Brain microvascular endothelial cell (primary cell): ENCODE data around the gene C1orf52.

ENCODE experiments used
- DNase-seq: peaks from one replicate; pipeline ENCODE4 v3.0.0-alpha.2; 2020
- H3K27ac ChIP-seq: fragments of 250-450 bp; sonication (Bioruptor Pico); 2 replicates; pipeline ENCODE4 v1.5.1; 2020; ENCODE audit warnings: mild to moderate bottlenecking, moderate library complexity
- H3K27me3 ChIP-seq: fragments of 250-450 bp; sonication (Bioruptor Pico); replicated peaks from 2 replicates; pipeline ENCODE4 v1.5.1; 2020; ENCODE audit warnings: mild to moderate bottlenecking
- H3K36me3 ChIP-seq: fragments of 250-450 bp; sonication (Bioruptor Pico); replicated peaks from 2 replicates; pipeline ENCODE4 v1.5.1; 2020; ENCODE audit warnings: mild to moderate bottlenecking
- H3K4me3 ChIP-seq: 2 replicates; pipeline ENCODE4 v1.5.1; 2011; ENCODE audit warnings: low read depth, mild to moderate bottlenecking, control low read depth, low read length, moderate library complexity
- in situ Hi-C: cut with HindIII; loops from 2 replicates; pipeline ENCODE4 v1.10.0; 2017; ENCODE audit warnings: low sequenced_read_pairs, low pct_ligation_motif_present
- TF ChIP-seq, protein P1 (sequence below): IDR thresholded peaks from 2 replicates; pipeline ENCODE4 v1.5.1; 2011; ENCODE audit warnings: low read depth, mild to moderate bottlenecking, moderate library complexity, low read length, control low read depth, inconsistent platforms; ENCODE audit errors: missing control alignments

The C1orf52 gene

DNA sequence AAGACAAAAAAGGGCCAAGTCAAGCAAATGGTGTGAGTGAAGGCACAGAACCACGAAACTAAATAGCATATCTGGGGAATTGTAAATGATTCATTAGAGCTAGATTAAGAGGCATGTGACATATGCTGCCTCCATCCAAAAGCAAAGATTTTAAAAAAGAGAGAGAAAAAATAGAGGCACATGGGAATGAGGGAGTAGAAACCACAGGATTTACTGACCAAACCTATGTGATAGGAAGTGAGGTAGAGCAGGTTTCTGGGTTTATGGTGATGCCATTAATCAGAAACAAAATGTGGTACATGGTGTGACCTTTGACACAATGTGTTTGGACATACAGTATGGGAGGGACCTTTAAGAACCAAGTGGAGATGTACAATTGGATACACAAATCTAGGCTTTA lies 13.6 kb downstream of the C1orf52 start:
- in situ Hi-C loops, result no loop called here
- no peak for DNase-seq
- TF ChIP-seq, protein P1, sequence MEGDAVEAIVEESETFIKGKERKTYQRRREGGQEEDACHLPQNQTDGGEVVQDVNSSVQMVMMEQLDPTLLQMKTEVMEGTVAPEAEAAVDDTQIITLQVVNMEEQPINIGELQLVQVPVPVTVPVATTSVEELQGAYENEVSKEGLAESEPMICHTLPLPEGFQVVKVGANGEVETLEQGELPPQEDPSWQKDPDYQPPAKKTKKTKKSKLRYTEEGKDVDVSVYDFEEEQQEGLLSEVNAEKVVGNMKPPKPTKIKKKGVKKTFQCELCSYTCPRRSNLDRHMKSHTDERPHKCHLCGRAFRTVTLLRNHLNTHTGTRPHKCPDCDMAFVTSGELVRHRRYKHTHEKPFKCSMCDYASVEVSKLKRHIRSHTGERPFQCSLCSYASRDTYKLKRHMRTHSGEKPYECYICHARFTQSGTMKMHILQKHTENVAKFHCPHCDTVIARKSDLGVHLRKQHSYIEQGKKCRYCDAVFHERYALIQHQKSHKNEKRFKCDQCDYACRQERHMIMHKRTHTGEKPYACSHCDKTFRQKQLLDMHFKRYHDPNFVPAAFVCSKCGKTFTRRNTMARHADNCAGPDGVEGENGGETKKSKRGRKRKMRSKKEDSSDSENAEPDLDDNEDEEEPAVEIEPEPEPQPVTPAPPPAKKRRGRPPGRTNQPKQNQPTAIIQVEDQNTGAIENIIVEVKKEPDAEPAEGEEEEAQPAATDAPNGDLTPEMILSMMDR, result no peak
- H3K27ac ChIP-seq, result no peak overlapping the region
- H3K36me3 ChIP-seq, result no peaks in the 10 kb centered on the region
- no peaks in the 10 kb centered on the region for H3K27me3 ChIP-seq
- H3K4me3 ChIP-seq, result no peak overlapping the region

DNA sequence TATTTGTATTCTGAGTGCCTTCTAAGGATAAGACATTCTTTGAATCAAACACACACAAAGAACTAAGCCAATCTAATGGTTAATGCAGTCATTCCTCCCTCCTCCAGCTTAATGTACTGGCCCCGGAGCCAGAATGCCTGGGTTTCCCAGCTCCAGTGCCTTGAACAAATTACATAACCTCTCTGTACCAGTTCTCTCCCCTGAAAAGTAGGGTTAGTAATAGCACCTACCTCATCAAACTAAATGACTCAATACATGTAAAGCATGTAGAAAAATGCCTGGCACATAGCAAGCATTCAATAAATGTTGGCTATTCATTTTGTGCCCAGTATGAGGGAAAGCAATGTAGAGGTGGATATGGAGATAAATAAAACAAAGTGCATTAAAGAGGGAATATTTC lies 14.0 kb downstream of the C1orf52 start:
- Histone ChIP-seq H3K4me3 (no peak overlapping the region), H3K36me3 (no peaks in the 10 kb centered on the region), H3K27me3 (no peaks in the 10 kb centered on the region), H3K27ac (no peak overlapping the region)
- DNase-seq, result no peak
- TF ChIP-seq, protein P1, result no peak
- in situ Hi-C loops, result no loop called here

DNA sequence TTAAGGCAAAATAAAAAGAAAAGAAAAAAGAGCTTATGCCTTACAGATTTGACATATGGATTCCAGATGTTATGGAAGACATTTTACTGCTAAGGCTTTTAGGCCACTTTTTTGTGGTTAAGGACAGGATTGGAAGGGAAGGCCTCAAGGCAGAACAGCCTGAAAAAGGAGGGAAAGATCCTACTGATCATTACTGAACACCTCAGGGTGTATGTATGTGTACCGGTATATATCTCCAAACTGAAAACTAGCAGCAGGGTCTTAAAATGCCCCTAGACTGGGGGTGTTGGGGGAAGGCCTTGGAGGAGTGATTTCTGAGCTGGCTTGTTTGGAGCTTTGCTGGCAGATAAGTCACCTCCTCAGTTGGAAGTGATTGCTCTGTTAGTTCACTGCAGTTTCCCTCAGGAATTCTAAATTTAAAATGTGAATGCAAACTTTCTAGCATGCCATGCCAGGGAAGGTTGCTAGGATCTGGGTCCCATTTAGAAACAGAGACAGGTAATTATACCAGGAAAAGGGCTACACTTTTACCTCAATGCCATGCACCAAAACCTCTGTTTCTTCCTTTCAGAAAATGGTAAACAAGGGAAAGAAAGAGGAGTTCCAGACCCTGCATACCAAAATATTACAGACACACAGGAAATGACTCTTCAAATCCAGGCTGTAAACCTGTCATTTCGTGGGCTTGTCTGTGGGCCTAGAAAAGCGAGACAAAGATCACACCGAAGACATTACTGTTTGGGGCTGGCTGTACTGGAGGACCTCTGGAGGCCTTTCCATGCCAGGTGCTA lies 15.0 kb downstream of the C1orf52 start:
- TF ChIP-seq, protein P1, result no peak
- H3K36me3 ChIP-seq, result no peaks in the 10 kb centered on the region
- no peak for DNase-seq
- in situ Hi-C loops, result no loop called here
- H3K27ac ChIP-seq, result no peak overlapping the region
- no peak overlapping the region for H3K4me3 ChIP-seq
- H3K27me3 ChIP-seq, result no peaks in the 10 kb centered on the region

DNA sequence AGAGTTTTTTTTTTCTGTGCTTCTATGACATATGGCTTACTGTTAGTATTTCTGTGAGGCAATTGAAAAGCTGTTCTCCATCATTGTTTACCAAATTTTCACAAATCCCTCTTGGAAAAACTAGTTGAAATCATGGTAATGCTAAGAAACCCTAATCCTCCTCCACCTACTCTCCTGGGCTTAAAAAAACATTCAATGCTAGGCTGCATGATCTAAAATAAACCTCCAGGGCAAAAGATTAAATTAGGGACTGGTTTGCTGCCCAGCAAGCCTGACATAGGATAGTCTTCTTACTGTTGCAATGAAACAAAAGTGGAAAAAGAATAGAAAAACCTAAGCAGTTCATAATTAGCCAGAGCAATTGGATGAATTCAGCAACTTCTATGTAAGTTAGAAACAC lies 16.1 kb downstream of the C1orf52 start:
- H3K27me3 ChIP-seq, result no peaks in the 10 kb centered on the region
- no peak for DNase-seq
- H3K27ac ChIP-seq, result no peak overlapping the region
- in situ Hi-C loops, result no loop called here
- H3K36me3 ChIP-seq, result no peaks in the 10 kb centered on the region
- H3K4me3 ChIP-seq, result no peak overlapping the region
- TF ChIP-seq, protein P1, result no peak

DNA sequence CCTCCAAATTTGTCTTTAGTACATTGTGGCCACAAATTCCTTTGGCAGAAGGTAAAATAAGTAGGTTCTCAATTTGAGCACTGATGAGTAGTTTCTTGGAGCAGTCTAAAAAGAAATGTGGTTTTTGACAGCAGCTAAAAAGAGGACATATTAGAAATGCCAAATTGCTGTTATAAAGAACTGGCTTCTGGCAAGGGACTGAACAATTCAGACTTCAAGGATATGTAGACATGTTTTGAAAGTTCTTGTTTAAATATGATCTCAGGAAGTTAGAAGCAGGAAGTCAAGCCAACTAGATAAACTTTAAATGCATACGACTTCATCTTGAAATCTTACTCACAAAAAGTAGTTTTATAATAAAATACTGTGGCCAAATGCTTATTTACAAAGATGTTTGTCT lies 18.8 kb downstream of the C1orf52 start:
- H3K4me3 ChIP-seq, result no peak overlapping the region
- in situ Hi-C loops, result no loop called here
- no peaks in the 10 kb centered on the region for H3K36me3 ChIP-seq
- TF ChIP-seq, protein P1, result no peak
- no peaks in the 10 kb centered on the region for H3K27me3 ChIP-seq
- no peak for DNase-seq
- no peak overlapping the region for H3K27ac ChIP-seq

DNA sequence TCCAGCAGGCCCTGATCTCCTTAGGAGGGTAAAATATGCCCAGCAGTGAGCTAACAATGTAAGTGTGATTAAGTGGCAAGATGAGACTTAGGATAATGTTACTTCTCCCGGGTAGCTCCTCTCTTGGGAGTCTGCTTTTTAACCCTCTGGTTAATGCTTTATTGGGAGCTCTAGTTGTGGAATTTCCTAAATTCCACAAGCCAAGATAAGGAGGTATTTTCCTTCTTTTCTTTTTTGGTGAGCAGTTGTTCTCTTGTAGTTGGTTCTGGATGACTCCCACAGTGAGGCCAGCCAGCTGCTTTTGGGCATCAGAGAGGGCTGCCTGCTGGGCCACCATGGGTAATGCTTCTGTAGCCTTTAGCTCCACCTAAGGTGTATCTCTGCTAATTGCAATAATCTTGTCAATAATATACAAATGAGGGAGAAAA lies 19.3 kb downstream of the C1orf52 start:
- Histone ChIP-seq H3K4me3 (no peak overlapping the region), H3K27ac (no peak overlapping the region), H3K36me3 (no peaks in the 10 kb centered on the region), H3K27me3 (no peaks in the 10 kb centered on the region)
- in situ Hi-C loops, result no loop called here
- TF ChIP-seq, protein P1, result peak; percentile 33
- no peak for DNase-seq
